ENCODE data around the gene CYS1.

CYS1 gene

GRCh38 chr2:10035633-10036032 is 44.6 kb downstream of the CYS1 start:
- no peaks in the 10 kb centered on the region for H3K9me2 ChIP-seq (ENCODE audit: low read depth, low read length)
- no peaks in the 10 kb centered on the region for H3K9me3 ChIP-seq (ENCODE audit: low read length)
- TF ChIP-seq EZH2 (IDR thresholded peaks at IDR 0.05; ENCODE audit: borderline replicate concordance, low read length) (no peak), CTCF (IDR thresholded peaks at IDR 0.05; ENCODE audit: low read length) (no peak)
- no peak overlapping the region for H3K4me3 ChIP-seq (ENCODE audit: low read depth, low read length, poor library complexity, severe bottlenecking)
- H3K27me3 ChIP-seq (ENCODE audit: insufficient read depth, low read length) = no peaks in the 10 kb centered on the region
- no peaks in the 10 kb centered on the region for H3K79me2 ChIP-seq (ENCODE audit: insufficient read depth, low read length)
- no peak overlapping the region for H3K9ac ChIP-seq (ENCODE audit: low read length)
- H3K27ac ChIP-seq (ENCODE audit: low read depth, low read length, poor library complexity, severe bottlenecking) = no peak overlapping the region
- no peak overlapping the region for H3K4me2 ChIP-seq (ENCODE audit: low read length)
- no peak overlapping the region for H2AFZ ChIP-seq (ENCODE audit: low read length)
- H3K36me3 ChIP-seq (ENCODE audit: insufficient read depth, low read length) = no peaks in the 10 kb centered on the region
- H3K4me1 ChIP-seq (ENCODE audit: insufficient read depth, low read length, severe bottlenecking) = no peaks in the 10 kb centered on the region
- H3F3A ChIP-seq (ENCODE audit: insufficient read depth, low read length) = no peaks in the 10 kb centered on the region
- H4K20me1 ChIP-seq (ENCODE audit: insufficient read depth, low read length) = no peaks in the 10 kb centered on the region

- Histone ChIP-seq H3K4me2 (ENCODE audit: low read length) (no peak overlapping the region), H3K9ac (ENCODE audit: low read length) (no peak overlapping the region), H3K9me2 (ENCODE audit: low read depth, low read length) (no peaks in the 10 kb centered on the region), H3K9me3 (ENCODE audit: low read length) (no peaks in the 10 kb centered on the region), H4K20me1 (ENCODE audit: insufficient read depth, low read length) (no peaks in the 10 kb centered on the region), H3K4me1 (ENCODE audit: insufficient read depth, low read length, severe bottlenecking) (no peaks in the 10 kb centered on the region), H3K27ac (ENCODE audit: low read depth, low read length, poor library complexity, severe bottlenecking) (no peak overlapping the region), H2AFZ (ENCODE audit: low read length) (no peak overlapping the region), H3K27me3 (ENCODE audit: insufficient read depth, low read length) (0 out of 2 replicates have a peak, but pooled peaks cover 4% of the 10 kb centered on the region), H3F3A (ENCODE audit: insufficient read depth, low read length) (no peaks in the 10 kb centered on the region), H3K36me3 (ENCODE audit: insufficient read depth, low read length) (no peaks in the 10 kb centered on the region), H3K79me2 (ENCODE audit: insufficient read depth, low read length) (no peaks in the 10 kb centered on the region), H3K4me3 (ENCODE audit: low read depth, low read length, poor library complexity, severe bottlenecking) (no peak overlapping the region)
- no peak for TF ChIP-seq CTCF (IDR thresholded peaks at IDR 0.05; ENCODE audit: low read length)
These were observed 45.2 kb downstream of the CYS1 start for GRCh38 chr2:10035053-10035422.

DNA sequence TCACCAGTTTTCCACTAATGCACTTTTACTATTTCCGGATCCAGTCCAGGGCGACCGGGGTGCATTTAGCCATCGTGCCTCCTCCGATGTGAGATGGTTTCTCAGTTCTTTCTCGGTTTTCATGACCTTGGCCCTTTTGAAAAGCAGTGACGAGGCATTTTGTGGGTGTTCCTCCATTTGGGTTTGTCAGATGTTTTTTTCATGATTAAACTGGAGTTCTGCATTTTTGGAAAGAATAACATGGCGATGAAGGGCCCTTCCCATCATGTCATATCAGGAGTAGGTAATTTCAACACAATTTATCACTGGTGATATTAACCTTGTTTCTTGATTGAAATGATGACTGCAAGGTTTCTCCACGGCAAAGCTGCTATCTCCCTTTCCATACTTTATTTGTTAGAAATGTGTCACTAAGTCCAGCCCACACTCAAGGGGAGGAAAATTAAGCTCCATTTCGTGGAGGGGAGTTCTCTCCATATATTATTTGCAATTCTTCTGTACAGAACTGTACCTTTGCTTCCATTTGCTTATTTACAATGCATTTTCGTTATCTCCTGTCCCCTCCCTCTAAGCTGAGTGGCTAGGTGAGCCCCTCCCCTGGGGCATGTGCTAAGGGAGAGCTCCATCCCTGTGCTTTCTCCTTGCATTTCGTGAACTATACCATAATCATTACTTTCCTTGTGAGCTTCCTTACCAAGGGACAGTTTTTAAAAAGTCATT is 45.7 kb downstream of the CYS1 start:
- no peak for TF ChIP-seq EZH2 (IDR thresholded peaks at IDR 0.05; ENCODE audit: borderline replicate concordance, low read length)
- TF ChIP-seq CTCF (IDR thresholded peaks at IDR 0.05; ENCODE audit: low read length) = no peak
- H3K4me1 ChIP-seq (ENCODE audit: insufficient read depth, low read length, severe bottlenecking) = no peaks in the 10 kb centered on the region
- no peaks in the 10 kb centered on the region for H3K9me2 ChIP-seq (ENCODE audit: low read depth, low read length)
- H2AFZ ChIP-seq (ENCODE audit: low read length) = no peak overlapping the region
- H4K20me1 ChIP-seq (ENCODE audit: insufficient read depth, low read length) = no peaks in the 10 kb centered on the region
- no peaks in the 10 kb centered on the region for H3K9me3 ChIP-seq (ENCODE audit: low read length)
- H3K9ac ChIP-seq (ENCODE audit: low read length) = no peak overlapping the region
- H3K36me3 ChIP-seq (ENCODE audit: insufficient read depth, low read length) = no peaks in the 10 kb centered on the region
- no peak overlapping the region for H3K4me3 ChIP-seq (ENCODE audit: low read depth, low read length, poor library complexity, severe bottlenecking)
- no peak overlapping the region for H3K27ac ChIP-seq (ENCODE audit: low read depth, low read length, poor library complexity, severe bottlenecking)
- no peaks in the 10 kb centered on the region for H3F3A ChIP-seq (ENCODE audit: insufficient read depth, low read length)
- H3K27me3 ChIP-seq (ENCODE audit: insufficient read depth, low read length) = 0 out of 2 replicates have a peak, but pooled peaks cover 5% of the 10 kb centered on the region
- no peaks in the 10 kb centered on the region for H3K79me2 ChIP-seq (ENCODE audit: insufficient read depth, low read length)
- H3K4me2 ChIP-seq (ENCODE audit: low read length) = no peak overlapping the region

All from OCI-LY1 (cell line).